Endothelial cell of umbilical vein (primary cell): ENCODE results near the gene MFAP1.
"Not testable (repeated sequence)": the region's sequence is repeated elsewhere in the genome, so short reads cannot be mapped to it uniquely, and the experiment has no call there.

Experiments used
- POLR2AphosphoS5 ChIP-seq: IDR thresholded peaks from 2 replicates; pipeline ENCODE4 v1.6.1; 2012; ENCODE audit warnings: low read depth, mild to moderate bottlenecking, control low read depth, low read length, moderate library complexity; ENCODE audit not compliant: insufficient read depth
- TF ChIP-seq, protein P1 (sequence below), 2 donors: IDR thresholded peaks; 1 replicate in 1 of 2; 2 replicates in 1 of 2; pipeline ENCODE4 v1.5.1; 2011; ENCODE audit warnings: low read length in 2 of 2, mild to moderate bottlenecking in 2 of 2, moderate library complexity in 2 of 2, control low read depth in 1 of 2, inconsistent platforms in 1 of 2, low read depth in 1 of 2; ENCODE audit not compliant: insufficient read depth in 1 of 2; ENCODE audit errors: extremely low read depth in 1 of 2

DNA sequence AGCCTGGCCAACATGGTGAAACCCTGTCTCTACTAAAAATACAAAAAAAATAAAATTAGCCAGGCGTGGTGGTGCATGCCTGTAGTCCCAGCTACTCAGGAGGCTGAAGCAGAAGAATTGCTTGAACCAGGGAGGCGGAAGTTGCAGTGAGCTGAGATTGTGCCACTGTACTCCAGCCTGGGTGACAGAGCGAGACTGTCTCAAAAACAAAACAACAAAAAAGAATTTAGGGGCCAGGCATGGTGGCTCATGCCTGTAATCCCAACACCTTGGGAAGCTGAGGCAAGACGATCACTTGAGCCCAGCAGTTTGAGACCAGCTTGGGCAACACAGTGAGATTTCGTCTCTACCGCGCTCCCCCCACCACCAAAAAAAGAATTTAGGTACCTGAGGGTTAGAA, 21.8 kb downstream of the MFAP1 start:
- TF ChIP-seq POLR2AphosphoS5, result not testable (repeated sequence)
- TF ChIP-seq, protein P1, sequence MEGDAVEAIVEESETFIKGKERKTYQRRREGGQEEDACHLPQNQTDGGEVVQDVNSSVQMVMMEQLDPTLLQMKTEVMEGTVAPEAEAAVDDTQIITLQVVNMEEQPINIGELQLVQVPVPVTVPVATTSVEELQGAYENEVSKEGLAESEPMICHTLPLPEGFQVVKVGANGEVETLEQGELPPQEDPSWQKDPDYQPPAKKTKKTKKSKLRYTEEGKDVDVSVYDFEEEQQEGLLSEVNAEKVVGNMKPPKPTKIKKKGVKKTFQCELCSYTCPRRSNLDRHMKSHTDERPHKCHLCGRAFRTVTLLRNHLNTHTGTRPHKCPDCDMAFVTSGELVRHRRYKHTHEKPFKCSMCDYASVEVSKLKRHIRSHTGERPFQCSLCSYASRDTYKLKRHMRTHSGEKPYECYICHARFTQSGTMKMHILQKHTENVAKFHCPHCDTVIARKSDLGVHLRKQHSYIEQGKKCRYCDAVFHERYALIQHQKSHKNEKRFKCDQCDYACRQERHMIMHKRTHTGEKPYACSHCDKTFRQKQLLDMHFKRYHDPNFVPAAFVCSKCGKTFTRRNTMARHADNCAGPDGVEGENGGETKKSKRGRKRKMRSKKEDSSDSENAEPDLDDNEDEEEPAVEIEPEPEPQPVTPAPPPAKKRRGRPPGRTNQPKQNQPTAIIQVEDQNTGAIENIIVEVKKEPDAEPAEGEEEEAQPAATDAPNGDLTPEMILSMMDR (IDR thresholded peaks at IDR 0.05; ENCODE audit: extremely low read depth in 1 of 2, insufficient read depth in 1 of 2, low read depth in 1 of 2, low read length in 2 of 2), result not testable (repeated sequence)
